HepG2 (cell line): ENCODE measurements around the gene ANAPC16. TPM values are rescaled to one million over a fixed set of nuclear protein-coding genes. Genes with fewer than 3 reads are reported as not detected.

Source experiments
- ATAC-seq: fragments of 200-7000 bp; cut with Tn5 transposase; 3 replicates; pipeline ENCODE4 v1.9.1; 2020; ENCODE audit warnings: mild to moderate bottlenecking, moderate library complexity
- BruUV-seq: library from RNA; stranded (reverse); fragments of 400-500 nt; replicated peaks from 2 replicates; lab custom pipeline; 2021; lab: Mats Ljungman, UMichigan
- CTCF ChIA-PET: fragments of 300-600 bp; formaldehyde crosslinking; extraction: SDS; loops from one replicate; lab custom pipeline; 2021; ENCODE audit warnings: low total read pairs, inconsistent platforms, low intra/inter-chr PET ratio; lab: Yijun Ruan, JAX
- POLR2A ChIA-PET: fragments of 350-600 bp; sonication (Branson Sonifier 250); formaldehyde crosslinking; loops from one replicate; lab custom pipeline; 2020; ENCODE audit warnings: antibody characterized with exemption, inconsistent platforms; lab: Yijun Ruan, JAX
- DNase-seq: peaks from one replicate; pipeline ENCODE4 v3.0.0-alpha.2; 2015; ENCODE audit warnings: low spot score
- FAIRE-seq: peaks from 3 replicates; lab custom pipeline; 2011; peaks lifted over from hg19 to GRCh38; lab: Jason Lieb, UNC
- H2AFZ ChIP-seq: one replicate; pipeline ENCODE4 v1.6.1; 2011; ENCODE audit warnings: low read length, inconsistent platforms
- H3K27ac ChIP-seq: fragments of 300-600 bp; 3 replicates; pipeline ENCODE4 v1.8.0; 2011; ENCODE audit warnings: mixed run types, mild to moderate bottlenecking, mixed read lengths, low read length, inconsistent platforms; ENCODE audit not compliant: insufficient read depth; ENCODE audit errors: extremely low read length
- H3K27me3 ChIP-seq, 2 experiments: fragments of 200-600 bp in 1 of 2; 2 replicates in 1 of 2; 3 replicates in 1 of 2; pipeline versions ENCODE4 v1.6.0 to v1.8.0; 2011; ENCODE audit warnings: low read length in 2 of 2, mild to moderate bottlenecking in 2 of 2, moderate library complexity in 2 of 2, inconsistent platforms in 1 of 2; ENCODE audit not compliant: insufficient read depth in 2 of 2, control insufficient read depth in 1 of 2
- H3K36me3 ChIP-seq, 2 experiments: fragments of 200-600 bp in 1 of 2; replicated peaks in 1 of 2; 2 replicates in 1 of 2; 3 replicates in 1 of 2; pipeline versions ENCODE4 v1.5.1 to v1.8.0; 2011; ENCODE audit warnings: low read length in 2 of 2, inconsistent platforms in 1 of 2; ENCODE audit not compliant: insufficient read depth in 2 of 2, control insufficient read depth in 1 of 2
- H3K4me1 ChIP-seq: 2 replicates; pipeline ENCODE4 v1.5.1; 2012; ENCODE audit warnings: low read length, inconsistent platforms; ENCODE audit not compliant: insufficient read depth
- H3K4me2 ChIP-seq: 2 replicates; pipeline ENCODE4 v1.6.0; 2011; ENCODE audit warnings: low read depth, low read length, inconsistent platforms
- H3K4me3 ChIP-seq, 3 experiments: fragments of 200-600 bp in 1 of 3; sonication (generic), shearing (Covaris generic) in 1 of 3; replicated peaks in 1 of 3; 2 replicates each; pipeline ENCODE4 v1.5.1; 2011 to 2016; ENCODE audit warnings: low read length in 3 of 3, inconsistent platforms in 2 of 3, low read depth in 2 of 3, mild to moderate bottlenecking in 2 of 3, control low read depth in 1 of 3, mixed read lengths in 1 of 3; ENCODE audit not compliant: insufficient read depth in 1 of 3
- H3K79me2 ChIP-seq: one replicate; pipeline ENCODE4 v1.6.1; 2011; ENCODE audit warnings: low read length, inconsistent platforms; ENCODE audit not compliant: insufficient read depth
- H3K9ac ChIP-seq: 2 replicates; pipeline ENCODE4 v1.6.0; 2011; ENCODE audit warnings: mild to moderate bottlenecking, low read depth, low read length, inconsistent platforms; ENCODE audit not compliant: insufficient read depth
- H3K9me3 ChIP-seq: 2 replicates; pipeline ENCODE4 v1.5.1; 2012; ENCODE audit warnings: mild to moderate bottlenecking, low read length
- H4K20me1 ChIP-seq: 2 replicates; pipeline ENCODE4 v1.6.0; 2011; ENCODE audit warnings: inconsistent platforms, mild to moderate bottlenecking, low read length, moderate library complexity; ENCODE audit not compliant: insufficient read depth
- ATF3 ChIP-seq: sonication (generic); formaldehyde crosslinking; IDR thresholded peaks from 2 replicates; pipeline ENCODE4 v1.4.0; 2020; ENCODE audit warnings: missing genetic modification reagents
- CTCF ChIP-seq: sonication (generic); formaldehyde crosslinking; IDR thresholded peaks from 2 replicates; pipeline ENCODE4 v1.5.0; 2020; ENCODE audit warnings: mild to moderate bottlenecking, missing genetic modification reagents, moderate library complexity
- HNRNPH1 ChIP-seq: fragments of 200-400 bp; formaldehyde crosslinking; optimal IDR thresholded peaks from 2 replicates; pipeline ENCODE3; 2017; ENCODE audit warnings: mild to moderate bottlenecking, low read depth, low read length
- JUNB ChIP-seq: sonication (generic); formaldehyde crosslinking; IDR thresholded peaks from 2 replicates; pipeline ENCODE4 v1.8.0; 2022; ENCODE audit warnings: missing genetic modification reagents, mild to moderate bottlenecking, borderline replicate concordance
- NR2C2 ChIP-seq: sonication (generic); formaldehyde crosslinking; IDR thresholded peaks from 2 replicates; pipeline ENCODE4 v1.4.0; 2020; ENCODE audit warnings: missing genetic modification reagents, mild to moderate bottlenecking, moderate library complexity, borderline replicate concordance
- ZFP37 ChIP-seq: sonication (generic); formaldehyde crosslinking; IDR thresholded peaks from 2 replicates; pipeline ENCODE4 v1.4.0; 2020; ENCODE audit warnings: missing genetic modification reagents, borderline replicate concordance
- ZMAT3 ChIP-seq: sonication (generic); formaldehyde crosslinking; conservative IDR thresholded peaks from 2 replicates; pipeline ENCODE4 v1.7.0; 2021; ENCODE audit warnings: missing genetic modification reagents
- ZNF331 ChIP-seq: sonication (generic); formaldehyde crosslinking; IDR thresholded peaks from 2 replicates; pipeline ENCODE4 v1.4.0; 2020; ENCODE audit warnings: missing genetic modification reagents
- ZNF335 ChIP-seq: sonication (generic); formaldehyde crosslinking; IDR thresholded peaks from 2 replicates; pipeline ENCODE4 v1.4.0; 2020; ENCODE audit warnings: missing genetic modification reagents
- ZNF503 ChIP-seq: sonication (generic); formaldehyde crosslinking; IDR thresholded peaks from 2 replicates; pipeline ENCODE4 v1.4.0; 2020; ENCODE audit warnings: missing genetic modification reagents
- WGBS: methylation state at CpG from one replicate; pipeline ENCODE4 v1.1.6; 2017; ENCODE audit warnings: low lambda C conversion rate; 5-methylcytosine and 5-hydroxymethylcytosine counted together
- in situ Hi-C: cut with HindIII; loops from 2 replicates; pipeline ENCODE4 v1.10.0; 2017; ENCODE audit warnings: low pct_unique_long_range_greater_than_20kb; ENCODE audit not compliant: extremely low pct_ligation_motif_present
- intact Hi-C: fragments of 100-400 bp; cut with micrococcal nuclease; formaldehyde crosslinking; loops from one replicate; pipeline ENCODE4 v1.10.0; 2022; ENCODE audit not compliant: unreplicated experiment
- polyA plus RNA-seq, 8 experiments: library from polyadenylated mRNA; depleted of rRNA in 3 of 8; stranded (reverse) in 7 of 8; unstranded in 1 of 8; fragments of >200 nt; fragmentation: Illumina TruSeq in 4 of 8; extraction: Trizol in 4 of 8; gene quantifications; 2 replicates each; pipeline versions ENCODE4 v1.2.1 to v1.2.3, GENCODE V29; 2011 to 2016; ENCODE audit warnings: low read depth in 4 of 8, missing spikeins in 1 of 8, mixed read lengths in 1 of 8; ENCODE audit not compliant: insufficient read depth in 1 of 8
- total RNA-seq, 5 experiments: library from RNA; depleted of rRNA; stranded (reverse); fragments of >200 nt; fragmentation: Illumina TruSeq; extraction: Trizol; gene quantifications; 2 replicates each; pipeline ENCODE4 v1.2.3, GENCODE V29; 2016; ENCODE audit warnings: low read depth in 1 of 5

ANAPC16 gene
- total and polyA plus RNA-seq, 2 of the 13 experiments (the other 11 are each of a cell fraction or from before 2014, with no cell fraction given) = 74.8 to 89.4 TPM

GRCh38 chr10:72186982-72187330, 28.9 kb upstream of the ANAPC16 start (continued):
- no peak for TF ChIP-seq ZNF503 (CRISPR knock-in tag)
- no peak for TF ChIP-seq ATF3 (CRISPR knock-in tag)
- no peak for TF ChIP-seq ZNF331 (CRISPR knock-in tag)
- TF ChIP-seq HNRNPH1 = no peak
- TF ChIP-seq ZNF335 (CRISPR knock-in tag) = no peak
- no peak for TF ChIP-seq NR2C2 (CRISPR knock-in tag)
- TF ChIP-seq CTCF (CRISPR knock-in tag) = no peak
- TF ChIP-seq JUNB (CRISPR knock-in tag) = no peak
- TF ChIP-seq ZFP37 (CRISPR knock-in tag) = no peak

GRCh38 chr10:72194949-72195348, 20.9 kb upstream of the ANAPC16 start:
- intact Hi-C loops = no loop called here
- no peaks in the 10 kb centered on the region for H3K27me3 ChIP-seq
- H3K36me3 ChIP-seq = peaks cover 4 to 12% of the 10 kb centered on the region in 2 experiments; a peak in 4 of 5 replicates

More at GRCh38 chr10:72194949-72195348, 20.9 kb upstream of the ANAPC16 start:
- Histone ChIP-seq H3K79me2 (no peaks in the 10 kb centered on the region), H3K27ac (no peak overlapping the region), H3K4me2 (no peak overlapping the region), H3K4me3 (no peak overlapping the region), H3K9me3 (no peaks in the 10 kb centered on the region), H2AFZ (no peak overlapping the region), H4K20me1 (no peaks in the 10 kb centered on the region), H3K9ac (no peak overlapping the region), H3K4me1 (no peaks in the 10 kb centered on the region)
- ATAC-seq (no peak), DNase-seq (no peak), FAIRE-seq (no peak)
- 100% methylated on average over 2 of the region's 2 CpGs for WGBS
- CTCF ChIA-PET = no interaction called here
- BruUV-seq = no TSS peak
- POLR2A ChIA-PET = interaction anchor here (0.7 kb wide), 1 partner anchor 137 kb away, joined by 3 read pairs; no protein-coding TSS in a partner anchor
- TF ChIP-seq ZMAT3 (CRISPR knock-in tag) = no peak
- in situ Hi-C loops = no loop called here
